Measurements from ENCODE around the gene SPRR1A. TPM values are rescaled to one million over a fixed set of nuclear protein-coding genes. Genes with fewer than 3 reads are reported as not detected.

Gene SPRR1A
- total RNA-seq, 2 donors from 2014 or later = not detected

DNA sequence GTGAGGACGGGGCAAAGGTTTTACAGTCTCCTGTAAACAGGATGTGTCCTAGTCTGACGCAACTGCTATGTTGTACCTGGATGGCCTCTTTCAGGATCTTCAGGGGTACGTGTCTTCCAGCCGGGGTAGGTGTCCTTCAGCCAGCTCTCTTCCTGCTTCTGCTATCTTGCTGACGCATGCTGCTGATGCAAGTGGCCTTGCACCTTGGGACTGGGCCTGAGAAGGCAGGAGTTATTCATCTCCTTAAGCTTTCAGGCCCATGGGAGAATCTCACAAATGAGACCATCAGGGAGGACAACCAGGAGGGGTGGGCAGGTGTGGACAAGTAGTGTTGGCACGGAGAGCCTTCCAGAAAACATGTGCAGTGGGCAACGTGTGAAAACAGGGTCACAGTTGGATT is 39.2 kb downstream of the SPRR1A start:
- no peak overlapping the region for H3K4me3 ChIP-seq
- no peak for TF ChIP-seq CTCF (IDR thresholded peaks at IDR 0.05)
- no peaks in the 10 kb centered on the region for H3K4me1 ChIP-seq
- H3K27ac ChIP-seq = no peak overlapping the region
- H3K9me3 ChIP-seq = no peaks in the 10 kb centered on the region
- no peak for DNase-seq (ENCODE audit: low spot score)
- H3K36me3 ChIP-seq = no peaks in the 10 kb centered on the region
- no peaks in the 10 kb centered on the region for H3K27me3 ChIP-seq

DNA sequence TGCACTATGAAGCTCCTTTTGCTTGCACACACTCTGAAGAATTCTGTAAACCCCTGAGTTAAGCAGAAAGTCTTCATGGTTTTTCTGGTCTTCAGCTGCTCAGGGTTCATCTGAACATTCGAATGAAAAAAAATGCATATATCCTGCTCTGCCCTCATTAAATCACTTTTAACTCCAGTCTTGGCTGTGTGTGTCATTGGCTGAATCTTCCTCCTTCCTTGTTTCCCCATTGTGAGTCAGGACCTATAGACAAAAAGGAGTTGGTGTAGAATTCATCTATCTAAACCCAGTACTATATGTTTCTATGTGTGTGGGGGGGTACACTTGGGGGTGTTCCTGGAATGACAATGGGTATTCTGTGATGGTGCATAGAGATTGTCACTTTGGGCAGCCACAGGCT is 40.5 kb downstream of the SPRR1A start:
- H3K4me3 ChIP-seq = no peak overlapping the region
- no peak overlapping the region for H3K27ac ChIP-seq
- DNase-seq (ENCODE audit: low spot score) = no peak
- no peaks in the 10 kb centered on the region for H3K36me3 ChIP-seq
- H3K9me3 ChIP-seq = no peaks in the 10 kb centered on the region
- H3K27me3 ChIP-seq = no peaks in the 10 kb centered on the region
- H3K4me1 ChIP-seq = no peaks in the 10 kb centered on the region
- TF ChIP-seq CTCF (IDR thresholded peaks at IDR 0.05) = no peak

DNA sequence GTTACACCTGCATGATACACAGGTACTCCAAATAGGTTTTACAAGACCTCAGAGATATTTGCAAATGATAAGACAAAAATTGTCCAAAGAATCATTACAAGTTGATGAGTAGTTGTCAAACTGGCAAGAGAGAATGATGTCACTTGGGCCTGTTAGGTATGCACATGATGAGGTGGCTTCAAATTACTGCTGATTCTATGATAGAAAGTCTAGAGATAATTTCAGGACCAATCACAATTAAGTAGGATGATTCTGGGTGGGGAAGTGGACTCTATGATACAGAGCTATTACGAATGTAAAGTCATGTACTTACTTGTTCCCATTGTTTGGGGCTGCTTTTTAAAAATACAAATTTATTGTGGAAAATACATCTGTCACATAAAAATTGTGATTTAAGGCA is 41.9 kb downstream of the SPRR1A start:
- TF ChIP-seq CTCF (IDR thresholded peaks at IDR 0.05) = no peak
- no peak overlapping the region for H3K27ac ChIP-seq
- H3K27me3 ChIP-seq = no peaks in the 10 kb centered on the region

GRCh38 chr1:153028766-153029165 is 44.9 kb downstream of the SPRR1A start:
- no peaks in the 10 kb centered on the region for H3K27me3 ChIP-seq
- H3K27ac ChIP-seq = no peak overlapping the region
- H3K9me3 ChIP-seq = no peaks in the 10 kb centered on the region
- no peak for DNase-seq (ENCODE audit: low spot score)
- no peak for TF ChIP-seq CTCF (IDR thresholded peaks at IDR 0.05)
- H3K4me1 ChIP-seq = no peaks in the 10 kb centered on the region
- no peaks in the 10 kb centered on the region for H3K36me3 ChIP-seq
- H3K4me3 ChIP-seq = no peak overlapping the region

More for the DNA sequence above, 41.9 kb downstream of the SPRR1A start:
- H3K9me3 ChIP-seq = no peaks in the 10 kb centered on the region
- H3K4me1 ChIP-seq = no peaks in the 10 kb centered on the region
- no peak overlapping the region for H3K4me3 ChIP-seq
- H3K36me3 ChIP-seq = no peaks in the 10 kb centered on the region
- DNase-seq (ENCODE audit: low spot score) = no peak

DNA sequence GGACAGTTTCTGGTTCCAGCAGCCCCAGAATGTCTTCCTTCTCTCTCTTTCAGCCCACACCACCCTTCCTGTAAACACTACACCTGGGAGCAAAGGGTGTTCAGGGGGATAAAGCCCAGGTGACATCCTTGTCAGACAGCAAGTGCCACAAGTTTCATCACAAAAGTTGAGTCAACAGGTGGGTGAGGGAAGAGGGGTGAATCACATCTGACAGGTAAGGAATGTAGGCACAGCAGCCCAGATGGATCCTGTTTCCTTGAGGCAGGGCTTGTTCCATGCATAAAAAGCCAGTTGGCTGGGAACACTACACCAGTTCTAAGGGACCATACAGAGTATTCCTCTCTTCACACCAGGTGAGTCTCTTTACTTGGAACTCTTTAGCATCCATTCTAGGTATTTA is 47.0 kb downstream of the SPRR1A start, which contains the start of gene SPRR1B:
SPRR1B (plus strand) TSS at position 309 of the 400 bp plus-strand sequence. CDS start 1,143 bp downstream, outside the sequence.
- H3K27ac ChIP-seq = no peak within 1 kb of the TSS
- H3K36me3 ChIP-seq = no peaks in the 10 kb centered on the region
- H3K9me3 ChIP-seq = no peaks in the 10 kb centered on the region
- H3K4me1 ChIP-seq = no peaks in the 10 kb centered on the region
- DNase-seq (ENCODE audit: low spot score) = no peak
- TF ChIP-seq CTCF (IDR thresholded peaks at IDR 0.05) = no peak
- H3K4me3 ChIP-seq = no peak within 1 kb of the TSS
- H3K27me3 ChIP-seq = no peaks in the 10 kb centered on the region

GRCh38 chr1:153032073-153032472 is 48.2 kb downstream of the SPRR1A start:
- H3K9me3 ChIP-seq = no peaks in the 10 kb centered on the region
- no peaks in the 10 kb centered on the region for H3K4me1 ChIP-seq
- no peak for DNase-seq (ENCODE audit: low spot score)
- no peaks in the 10 kb centered on the region for H3K27me3 ChIP-seq
- no peak overlapping the region for H3K27ac ChIP-seq
- TF ChIP-seq CTCF (IDR thresholded peaks at IDR 0.05) = no peak
- H3K36me3 ChIP-seq = no peaks in the 10 kb centered on the region
- no peak overlapping the region for H3K4me3 ChIP-seq
